ENCODE data around the gene ADCY5. TPM values are rescaled to one million over a fixed set of nuclear protein-coding genes. Genes with fewer than 3 reads are reported as not detected.

The ADCY5 gene
- total RNA-seq, 4 donors from 2014 or later, result 13.3 to 27.4 (median 21.7) TPM

GRCh38 chr3:123283657-123284398 is 165.1 kb downstream of the ADCY5 start:
- H3K9me3 ChIP-seq, result no peaks in the 10 kb centered on the region
- no peaks in the 10 kb centered on the region for H3K4me1 ChIP-seq
- no peak overlapping the region for H3K27ac ChIP-seq
- DNase-seq (ENCODE audit: low spot score in 2 of 2), result no peak
- no peak overlapping the region for H3K4me3 ChIP-seq
- WGBS, 2 donors, result 84 to 88% methylated on average over 13 to 17 of the region's 17 CpGs
- H3K36me3 ChIP-seq, result peaks cover 0 to 47% (median 0%) of the 10 kb centered on the region in 3 donors
- TF ChIP-seq CTCF (IDR thresholded peaks at IDR 0.05) (no peak), POLR2A (IDR thresholded peaks at IDR 0.05) (no peak), EP300 (IDR thresholded peaks at IDR 0.05) (no peak)
- no peaks in the 10 kb centered on the region for H3K27me3 ChIP-seq

GRCh38 chr3:123283074-123283473 is 165.8 kb downstream of the ADCY5 start:
- Histone ChIP-seq H3K27me3 (no peaks in the 10 kb centered on the region), H3K4me3 (no peak overlapping the region), H3K4me1 (no peaks in the 10 kb centered on the region), H3K27ac (no peak overlapping the region), H3K9me3 (no peaks in the 10 kb centered on the region), H3K36me3 (peaks cover 0 to 47% (median 0%) of the 10 kb centered on the region in 3 donors)
- TF ChIP-seq POLR2A (IDR thresholded peaks at IDR 0.05) (no peak), EP300 (IDR thresholded peaks at IDR 0.05) (no peak), CTCF (IDR thresholded peaks at IDR 0.05) (no peak)
- no peak for DNase-seq (ENCODE audit: low spot score in 2 of 2)
- 79 to 83% methylated on average over 9 of the region's 9 CpGs for WGBS, 2 donors

GRCh38 chr3:123282461-123282860 is 166.4 kb downstream of the ADCY5 start:
- DNase-seq (ENCODE audit: low spot score in 2 of 2), result no peak
- WGBS, 2 donors, result 71 to 72% methylated on average over 8 of the region's 8 CpGs
- Histone ChIP-seq H3K9me3 (no peaks in the 10 kb centered on the region), H3K4me3 (no peak overlapping the region), H3K27me3 (no peaks in the 10 kb centered on the region), H3K36me3 (peaks cover 0 to 47% (median 0%) of the 10 kb centered on the region in 3 donors), H3K27ac (no peak overlapping the region), H3K4me1 (no peaks in the 10 kb centered on the region)
- TF ChIP-seq POLR2A (IDR thresholded peaks at IDR 0.05) (no peak), CTCF (IDR thresholded peaks at IDR 0.05) (no peak), EP300 (IDR thresholded peaks at IDR 0.05) (no peak)

GRCh38 chr3:123281929-123282328 is 167.0 kb downstream of the ADCY5 start:
- Histone ChIP-seq H3K4me3 (no peak overlapping the region), H3K27ac (no peak overlapping the region), H3K9me3 (no peaks in the 10 kb centered on the region), H3K36me3 (peaks cover 0 to 47% (median 0%) of the 10 kb centered on the region in 3 donors), H3K4me1 (no peaks in the 10 kb centered on the region), H3K27me3 (no peaks in the 10 kb centered on the region)
- DNase-seq (ENCODE audit: low spot score in 2 of 2), result no peak
- TF ChIP-seq POLR2A (IDR thresholded peaks at IDR 0.05), result no peak
- no peak for TF ChIP-seq CTCF (IDR thresholded peaks at IDR 0.05)
- no peak for TF ChIP-seq EP300 (IDR thresholded peaks at IDR 0.05)
- WGBS, 2 donors, result 92 to 94% methylated on average over 2 of the region's 2 CpGs

GRCh38 chr3:123281406-123281805 is 167.5 kb downstream of the ADCY5 start:
- H3K9me3 ChIP-seq, result no peaks in the 10 kb centered on the region
- peaks cover 0 to under 1% (median 0%) of the 10 kb centered on the region in 4 donors for H3K4me1 ChIP-seq
- WGBS, 2 donors, result 89% methylated on average over 3 of the region's 3 CpGs
- TF ChIP-seq CTCF (IDR thresholded peaks at IDR 0.05), result no peak
- no peak for TF ChIP-seq POLR2A (IDR thresholded peaks at IDR 0.05)
- TF ChIP-seq EP300 (IDR thresholded peaks at IDR 0.05), result no peak
- no peak overlapping the region for H3K27ac ChIP-seq
- peaks cover 0 to 47% (median 0%) of the 10 kb centered on the region in 3 donors for H3K36me3 ChIP-seq
- no peaks in the 10 kb centered on the region for H3K27me3 ChIP-seq
- no peak for DNase-seq (ENCODE audit: low spot score in 2 of 2)
- no peak overlapping the region for H3K4me3 ChIP-seq
